Nephron progenitor cell (in vitro differentiated cells): ENCODE results near the gene PLXDC1.

Experiments
- DNase-seq: peaks from one replicate; pipeline ENCODE4 v3.0.0; 2021
- H3K27ac Mint-ChIP-seq: 2 replicates; pipeline ENCODE4 v1.8.0; 2021; ENCODE audit warnings: mild to moderate bottlenecking, moderate library complexity, mixed read lengths
- H3K27me3 Mint-ChIP-seq: 2 replicates; pipeline ENCODE4 v1.8.0; 2021; ENCODE audit warnings: mild to moderate bottlenecking, low read depth, mixed read lengths; ENCODE audit not compliant: poor library complexity
- H3K36me3 Mint-ChIP-seq: 2 replicates; pipeline ENCODE4 v1.8.0; 2021; ENCODE audit warnings: low read depth, mixed read lengths
- H3K4me1 Mint-ChIP-seq: 2 replicates; pipeline ENCODE4 v1.8.0; 2021; ENCODE audit warnings: mixed read lengths
- H3K4me3 Mint-ChIP-seq: 2 replicates; pipeline ENCODE4 v1.8.0; 2021; ENCODE audit warnings: mild to moderate bottlenecking, moderate library complexity, mixed read lengths
- H3K9me3 Mint-ChIP-seq: 2 replicates; pipeline ENCODE4 v1.8.0; 2021; ENCODE audit warnings: mild to moderate bottlenecking, moderate library complexity, mixed read lengths
- CTCF ChIP-seq: fragments of 200-600 bp; sonication (generic); IDR thresholded peaks from 2 replicates; pipeline ENCODE4 v1.5.0; 2021; ENCODE audit warnings: antibody characterized with exemption

The PLXDC1 gene

GRCh38 chr17:39096508-39097149, 54.8 kb downstream of the PLXDC1 start:
- TF ChIP-seq CTCF: no peak
- Mint-ChIP-seq H3K4me1 (peaks cover 70% of the 10 kb centered on the region), H3K27ac (no peak overlapping the region), H3K36me3 (no peaks in the 10 kb centered on the region), H3K4me3 (no peak overlapping the region), H3K9me3 (no peaks in the 10 kb centered on the region), H3K27me3 (peaks cover 12% of the 10 kb centered on the region)
- DNase-seq: no peak

DNA sequence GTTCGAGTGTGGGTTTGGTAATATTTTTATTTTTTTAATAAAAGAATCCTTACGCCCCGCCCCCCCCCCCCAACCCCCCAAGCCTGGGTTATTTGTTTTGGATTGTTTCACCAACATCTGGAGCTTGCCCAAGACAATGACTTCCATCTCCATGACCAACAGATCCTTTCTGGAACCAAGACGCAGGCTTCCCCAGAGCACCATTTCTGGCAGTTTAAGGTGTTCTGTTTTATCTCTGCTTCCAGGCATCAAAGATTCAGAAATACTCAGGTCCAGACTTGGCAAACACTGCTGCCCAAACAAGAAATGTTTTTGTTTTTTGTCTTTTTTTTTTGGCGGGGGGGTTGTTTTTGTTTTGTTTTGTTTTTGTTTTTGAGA, 56.1 kb downstream of the PLXDC1 start:
- Mint-ChIP-seq H3K27ac (no peak overlapping the region), H3K36me3 (no peaks in the 10 kb centered on the region), H3K27me3 (peaks cover 7% of the 10 kb centered on the region), H3K9me3 (no peaks in the 10 kb centered on the region), H3K4me3 (no peak overlapping the region), H3K4me1 (peaks cover 75% of the 10 kb centered on the region)
- DNase-seq: no peak
- TF ChIP-seq CTCF: no peak

- H3K27ac Mint-ChIP-seq: peak overlapping the region; percentile 29
- no peak overlapping the region for H3K4me3 Mint-ChIP-seq
- no peaks in the 10 kb centered on the region for H3K36me3 Mint-ChIP-seq
- no peak for TF ChIP-seq CTCF
- peaks cover 7% of the 10 kb centered on the region for H3K27me3 Mint-ChIP-seq
- no peak for DNase-seq
- H3K4me1 Mint-ChIP-seq: peaks cover 71% of the 10 kb centered on the region
- no peaks in the 10 kb centered on the region for H3K9me3 Mint-ChIP-seq
Observed at GRCh38 chr17:39094607-39095308, 56.7 kb downstream of the PLXDC1 start.

- H3K27me3 Mint-ChIP-seq: peaks cover 10% of the 10 kb centered on the region
- no peak for TF ChIP-seq CTCF
Observed at GRCh38 chr17:39092692-39093230, 58.7 kb downstream of the PLXDC1 start.

DNA sequence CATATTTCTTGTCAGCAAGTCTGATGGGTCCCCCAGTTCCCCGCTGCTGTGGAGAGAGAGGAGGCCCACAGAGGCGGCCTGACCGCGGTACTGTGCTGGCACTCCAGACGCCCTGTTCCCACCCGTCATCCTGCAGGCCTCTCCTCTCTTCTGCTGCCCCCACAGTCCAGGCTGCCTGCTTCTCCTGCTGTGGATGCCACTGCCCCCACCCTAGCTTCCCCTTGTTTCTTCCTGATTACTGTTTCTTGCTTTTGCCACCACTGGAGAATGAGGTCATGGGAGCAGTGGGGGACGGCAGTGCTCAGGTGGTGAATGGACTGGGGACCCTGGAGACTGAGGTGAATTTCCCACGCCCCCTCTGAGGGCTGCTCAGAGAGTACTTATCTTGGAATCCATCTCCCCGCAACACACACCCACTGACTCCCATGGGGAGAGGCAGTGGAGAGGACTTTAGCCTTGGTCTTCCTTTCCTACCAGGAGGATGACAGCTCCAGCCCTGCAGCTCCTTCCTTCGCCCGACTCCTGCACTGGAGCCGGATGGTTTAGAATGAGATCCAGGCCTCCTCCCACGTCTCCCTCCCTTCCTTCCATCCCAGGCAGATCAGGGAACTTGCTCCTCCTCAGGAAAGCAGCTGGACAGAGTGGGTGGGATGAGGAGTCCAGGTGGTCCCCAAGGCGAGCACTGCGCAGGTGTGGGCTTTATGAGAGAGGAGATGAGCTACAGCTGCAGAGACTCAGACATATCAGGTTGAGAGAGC, 60.4 kb downstream of the PLXDC1 start:
- Mint-ChIP-seq H3K27ac (peak overlapping the region; percentile 68), H3K4me3 (no peak overlapping the region), H3K27me3 (peaks cover 10% of the 10 kb centered on the region), H3K36me3 (no peaks in the 10 kb centered on the region), H3K4me1 (peaks cover 39% of the 10 kb centered on the region), H3K9me3 (no peaks in the 10 kb centered on the region)
- no peak for TF ChIP-seq CTCF
- no peak for DNase-seq

More at GRCh38 chr17:39092692-39093230, 58.7 kb downstream of the PLXDC1 start:
- Mint-ChIP-seq H3K4me3 (no peak overlapping the region), H3K36me3 (no peaks in the 10 kb centered on the region), H3K27ac (no peak overlapping the region), H3K9me3 (no peaks in the 10 kb centered on the region), H3K4me1 (peaks cover 53% of the 10 kb centered on the region)
- no peak for DNase-seq
